Urinary bladder (tissue), 4 donors: ENCODE results near the gene SYK. TPM values are rescaled to one million over a fixed set of nuclear protein-coding genes. Genes with fewer than 3 reads are reported as not detected.

Source experiments
- DNase-seq: peaks from one replicate; pipeline ENCODE4 v3.0.0-alpha.2; 2015; ENCODE audit errors: extremely low spot score
- H3K27ac ChIP-seq: one replicate; pipeline ENCODE4 v1.5.1; 2013; ENCODE audit warnings: low read depth, mild to moderate bottlenecking, moderate library complexity
- H3K36me3 ChIP-seq: one replicate; pipeline ENCODE4 v1.6.1; 2013; ENCODE audit warnings: mild to moderate bottlenecking, moderate library complexity; ENCODE audit not compliant: insufficient read depth
- H3K4me1 ChIP-seq: one replicate; pipeline ENCODE4 v1.6.1; 2013; ENCODE audit warnings: mild to moderate bottlenecking, moderate library complexity; ENCODE audit not compliant: insufficient read depth
- H3K4me3 ChIP-seq: one replicate; pipeline ENCODE4 v1.5.1; 2013; ENCODE audit warnings: low read depth, low read length
- WGBS: extraction: QIAGEN DNeasy Blood & Tissue Kit; methylation state at CpG from one replicate; pipeline ENCODE4 v1.1.7; 2013; 5-methylcytosine and 5-hydroxymethylcytosine counted together
- polyA plus RNA-seq: library from polyadenylated mRNA; stranded (reverse); fragments of 200-250 nt; gene quantifications from one replicate; pipeline ENCODE4 v1.2.3, GENCODE V29; 2013
- total RNA-seq: library from RNA; depleted of rRNA; stranded (reverse); fragments of >200 nt; gene quantifications from one replicate; pipeline ENCODE4 v1.2.3, GENCODE V29; 2014
- donor health status: healthy with polysubstance abuse.
- donor health status: healthy.

SYK gene
- total and polyA plus RNA-seq, 2 donors: 5.7 to 12.1 TPM

DNA sequence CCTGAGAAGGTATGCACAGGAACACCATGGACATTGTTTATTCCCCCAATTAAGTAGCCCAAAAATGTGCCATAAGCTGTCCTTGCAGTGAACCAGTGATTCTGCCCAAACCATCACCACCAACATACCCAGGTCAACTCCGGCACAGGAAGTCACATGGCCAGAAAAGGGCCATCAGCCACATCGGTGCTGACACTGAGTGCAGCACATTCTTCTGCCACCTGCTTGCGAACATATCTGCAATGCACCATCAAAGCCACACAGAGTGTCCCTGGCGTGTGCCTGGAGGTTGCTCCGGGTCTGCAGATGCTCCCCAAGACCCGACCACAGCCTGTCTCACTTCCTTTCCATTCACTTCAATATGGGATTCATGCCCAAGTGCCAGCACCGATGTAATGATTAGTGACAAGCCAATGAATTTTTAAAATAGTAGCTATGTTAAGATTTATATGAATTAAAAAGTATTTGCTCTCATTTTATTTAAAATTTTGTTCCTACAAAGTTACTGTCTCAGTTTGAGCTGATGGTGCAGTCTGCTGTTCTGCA lies 37.6 kb downstream of the SYK start:
- no peaks in the 10 kb centered on the region for H3K4me1 ChIP-seq
- no peak for DNase-seq
- 81% methylated on average over 7 of the region's 7 CpGs for WGBS
- H3K4me3 ChIP-seq: no peak overlapping the region
- no peaks in the 10 kb centered on the region for H3K36me3 ChIP-seq
- H3K27ac ChIP-seq: no peak overlapping the region

DNA sequence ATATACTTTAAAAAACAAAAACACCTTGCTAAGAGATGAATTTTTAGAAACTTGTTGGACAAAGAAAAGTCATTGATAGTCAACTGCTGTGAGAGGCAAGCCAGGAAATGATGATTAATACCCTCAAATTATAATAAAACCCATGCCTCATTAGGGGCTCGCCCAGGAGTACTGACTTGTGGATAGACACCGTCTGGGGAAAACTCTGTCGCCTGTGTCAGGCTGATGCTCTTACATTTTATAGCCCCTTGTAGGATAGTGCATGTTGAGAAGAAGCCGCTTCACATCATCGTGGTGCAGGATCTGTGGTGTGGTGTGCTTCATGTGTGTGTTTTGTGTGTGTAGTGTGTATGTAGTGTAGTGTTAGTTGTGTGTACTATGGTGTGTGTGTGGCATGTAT lies 39.1 kb downstream of the SYK start:
- Histone ChIP-seq H3K27ac (no peak overlapping the region), H3K4me1 (no peaks in the 10 kb centered on the region), H3K36me3 (no peaks in the 10 kb centered on the region), H3K4me3 (no peak overlapping the region)
- no peak for DNase-seq
- 64% methylated on average over 5 of the region's 5 CpGs for WGBS

DNA sequence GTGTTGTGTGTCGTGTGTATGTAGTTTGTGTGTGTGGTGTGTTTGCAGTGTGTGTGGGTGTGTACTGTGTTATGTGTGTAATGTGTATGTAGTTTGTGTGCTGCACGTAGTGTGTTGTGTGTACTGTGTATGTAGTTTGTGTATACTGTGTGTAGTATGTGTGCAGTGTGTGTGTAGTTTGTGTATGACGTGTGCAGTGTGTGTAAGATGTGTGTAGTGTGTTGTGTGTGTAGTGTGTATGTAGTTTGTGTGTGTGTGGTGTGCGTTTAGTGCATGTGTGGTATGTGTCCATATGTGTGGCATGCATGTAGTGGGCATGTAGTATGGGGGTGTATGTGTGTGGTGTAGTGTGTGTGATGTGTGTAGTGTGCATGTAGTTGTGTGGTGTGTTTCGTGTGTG lies 39.6 kb downstream of the SYK start:
- Histone ChIP-seq H3K4me3 (no peak overlapping the region), H3K4me1 (no peaks in the 10 kb centered on the region), H3K27ac (no peak overlapping the region), H3K36me3 (no peaks in the 10 kb centered on the region)
- 93% methylated on average over 5 of the region's 5 CpGs for WGBS
- DNase-seq: no peak

DNA sequence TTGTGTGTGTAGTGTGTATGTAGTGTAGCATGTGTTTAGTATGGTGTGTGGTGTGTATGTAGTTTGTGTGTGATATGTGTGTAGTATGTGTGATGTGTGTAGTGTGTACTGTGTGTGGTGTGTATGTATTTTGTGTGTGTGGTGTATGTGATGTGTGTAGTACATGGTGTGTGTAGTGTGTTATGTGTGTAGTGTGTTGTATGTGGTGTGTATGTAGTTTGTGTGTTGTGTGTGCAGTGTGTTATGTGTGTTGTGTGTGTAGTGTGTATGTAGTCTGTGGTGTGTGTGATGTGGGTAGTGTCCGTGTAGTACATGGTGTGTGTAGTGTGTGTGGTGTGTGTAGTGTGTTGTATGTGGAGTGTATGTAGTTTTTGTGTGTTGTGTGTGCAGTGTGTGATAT lies 40.0 kb downstream of the SYK start:
- DNase-seq: no peak
- Histone ChIP-seq H3K27ac (no peak overlapping the region), H3K36me3 (no peaks in the 10 kb centered on the region), H3K4me3 (no peak overlapping the region), H3K4me1 (no peaks in the 10 kb centered on the region)
- WGBS: 96% methylated on average over 1 of the region's 1 CpG

DNA sequence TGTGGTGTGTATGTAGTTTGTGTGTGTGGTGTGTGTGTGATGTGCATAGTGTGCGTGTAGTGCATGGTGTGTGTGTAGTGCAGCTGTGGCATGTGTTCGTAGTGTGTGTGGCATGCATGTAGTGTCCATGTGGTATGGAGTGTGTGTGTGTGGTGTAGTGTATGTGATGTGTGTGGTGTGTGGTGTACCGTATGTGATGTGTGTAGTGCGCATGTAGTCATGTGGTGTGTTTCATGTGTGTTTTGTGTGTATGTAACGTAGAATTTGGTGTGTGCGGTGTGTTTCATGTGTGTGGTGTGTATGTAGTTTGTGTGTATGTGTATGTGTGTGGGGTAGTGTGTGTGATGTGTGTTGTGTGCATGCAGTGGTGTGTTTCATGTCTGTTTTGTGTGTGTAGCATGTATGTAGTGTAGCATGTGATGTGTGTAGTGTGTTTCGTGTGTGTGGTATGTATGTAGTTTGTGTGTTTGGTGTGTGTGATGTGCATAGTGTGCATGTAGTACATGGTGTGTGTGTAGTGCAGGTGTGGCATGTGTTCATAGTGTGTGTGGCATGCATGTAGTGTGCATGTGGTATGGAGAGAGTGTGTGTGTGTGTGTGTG lies 40.7 kb downstream of the SYK start:
- Histone ChIP-seq H3K4me1 (no peaks in the 10 kb centered on the region), H3K4me3 (no peak overlapping the region), H3K27ac (no peak overlapping the region), H3K36me3 (no peaks in the 10 kb centered on the region)
- no peak for DNase-seq
- 97% methylated on average over 7 of the region's 7 CpGs for WGBS

DNA sequence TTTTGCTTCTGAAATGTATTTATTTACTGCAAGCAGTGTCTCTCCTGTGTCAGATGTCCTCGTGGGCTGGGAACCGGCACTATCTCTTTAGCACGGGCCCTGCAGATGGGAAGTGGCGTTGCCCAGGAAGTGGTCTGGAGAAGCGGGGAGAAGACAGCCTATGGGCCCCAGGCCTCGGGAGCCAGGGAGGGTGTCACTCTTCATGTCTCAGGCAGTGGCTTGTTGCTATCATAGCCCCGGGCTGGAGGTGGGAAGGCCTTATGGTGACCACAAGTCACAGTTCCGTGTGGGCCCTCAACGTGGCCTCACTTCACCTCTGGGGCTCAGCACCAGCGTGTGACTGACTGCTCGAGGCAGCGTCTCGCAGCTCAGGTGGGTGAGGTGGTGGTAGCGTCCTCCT lies 41.4 kb downstream of the SYK start:
- no peak for DNase-seq
- Histone ChIP-seq H3K27ac (no peak overlapping the region), H3K4me1 (no peaks in the 10 kb centered on the region), H3K4me3 (no peak overlapping the region), H3K36me3 (no peaks in the 10 kb centered on the region)
- 83% methylated on average over 14 of the region's 14 CpGs for WGBS

DNA sequence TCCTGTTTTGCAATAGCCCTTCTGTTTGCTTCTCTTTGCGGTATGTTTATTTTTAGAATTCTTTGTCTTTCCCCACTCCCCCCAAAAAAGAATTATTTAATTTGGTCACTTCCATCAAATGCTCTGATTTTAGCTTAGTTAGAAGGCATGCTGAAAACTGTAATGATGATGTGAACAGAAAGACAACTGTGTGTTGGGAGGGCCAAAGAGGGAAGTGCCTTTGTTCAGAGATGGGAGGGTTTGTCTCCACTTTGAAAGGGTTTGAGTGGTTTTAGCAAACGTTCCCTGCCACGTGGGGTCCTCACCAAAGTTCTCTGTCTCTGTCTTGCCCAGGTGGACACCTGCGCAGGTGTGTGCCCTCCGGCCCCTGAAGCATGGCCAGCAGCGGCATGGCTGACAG lies 41.9 kb downstream of the SYK start:
- 83% methylated on average over 6 of the region's 6 CpGs for WGBS
- no peaks in the 10 kb centered on the region for H3K4me1 ChIP-seq

DNA sequence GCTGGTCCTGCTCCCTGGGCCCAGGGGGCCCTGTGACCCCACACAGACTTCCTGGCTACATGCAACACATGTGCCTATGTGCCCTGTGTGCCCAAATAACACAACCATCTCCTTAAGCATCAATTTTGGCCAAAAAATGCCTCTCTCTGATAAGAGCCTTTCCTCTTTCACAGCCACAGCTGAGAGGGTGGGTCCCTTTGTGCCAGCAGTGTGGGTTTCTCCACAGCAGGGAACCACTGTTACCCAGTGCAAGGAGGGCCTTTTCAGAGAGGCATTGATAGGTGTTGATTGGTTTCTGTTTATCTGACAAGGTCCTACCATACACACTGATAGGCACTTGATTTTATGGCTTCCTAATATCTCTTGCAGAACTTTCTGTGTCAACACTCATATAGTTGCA lies 42.7 kb downstream of the SYK start:
- DNase-seq: no peak
- H3K4me1 ChIP-seq: no peaks in the 10 kb centered on the region
- no peak overlapping the region for H3K27ac ChIP-seq
- H3K4me3 ChIP-seq: no peak overlapping the region
- H3K36me3 ChIP-seq: no peaks in the 10 kb centered on the region

More for the DNA sequence above, 41.9 kb downstream of the SYK start:
- no peak for DNase-seq
- Histone ChIP-seq H3K27ac (no peak overlapping the region), H3K4me3 (no peak overlapping the region), H3K36me3 (no peaks in the 10 kb centered on the region)

DNA sequence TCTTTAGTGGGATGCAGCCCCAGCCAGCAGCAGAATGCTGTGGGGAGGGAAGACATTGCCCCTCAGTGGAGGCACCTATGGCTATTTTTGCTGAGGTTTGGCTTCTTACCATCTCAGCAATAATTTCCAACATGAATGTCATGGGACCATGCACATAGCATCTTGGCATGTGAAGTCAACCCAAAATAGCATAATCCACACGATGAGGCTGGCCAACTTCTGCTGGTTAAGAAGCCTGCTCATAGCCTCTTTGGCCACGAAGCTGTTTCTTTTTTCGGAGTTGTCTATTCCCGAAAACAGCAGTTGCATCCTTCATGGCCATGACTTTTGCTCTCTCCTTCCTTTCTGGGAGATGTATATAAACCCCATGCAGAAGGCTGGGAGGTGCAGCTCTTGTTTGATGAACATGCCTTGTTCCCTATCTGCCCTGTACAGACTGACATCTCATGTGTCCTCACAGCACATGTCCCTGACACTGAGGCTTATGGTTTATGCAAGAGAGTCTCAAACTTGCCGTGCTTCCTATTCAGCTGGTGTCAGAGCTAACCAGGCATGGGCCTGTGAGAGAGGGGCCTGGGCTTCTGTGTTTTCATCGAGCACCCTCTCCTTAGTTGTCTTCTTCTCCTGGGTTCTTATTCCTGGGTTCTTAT lies 45.3 kb downstream of the SYK start:
- 79% methylated on average over 6 of the region's 6 CpGs for WGBS
- Histone ChIP-seq H3K36me3 (no peaks in the 10 kb centered on the region), H3K27ac (no peak overlapping the region), H3K4me1 (no peaks in the 10 kb centered on the region), H3K4me3 (no peak overlapping the region)
- DNase-seq: no peak

DNA sequence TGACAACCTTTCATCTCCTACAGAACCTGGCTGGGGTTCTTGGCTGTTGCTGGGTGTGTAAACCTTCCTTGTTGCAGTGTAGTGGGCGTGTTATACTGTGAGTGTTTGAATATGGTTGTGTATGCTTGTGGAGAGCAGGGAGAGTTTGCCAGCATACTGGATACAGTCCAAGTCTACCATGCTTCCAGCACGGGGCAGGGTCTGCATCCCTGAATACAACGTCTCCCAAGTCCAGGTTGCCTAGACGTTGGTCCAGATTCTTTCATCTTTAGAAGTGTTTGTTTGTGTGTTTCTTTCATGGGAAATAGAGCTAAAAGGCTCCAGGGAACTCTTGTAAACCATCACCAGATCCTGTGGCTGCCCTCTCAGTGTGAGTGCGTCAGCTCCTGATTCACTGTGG lies 46.4 kb downstream of the SYK start:
- Histone ChIP-seq H3K36me3 (no peaks in the 10 kb centered on the region), H3K27ac (no peak overlapping the region), H3K4me3 (no peak overlapping the region), H3K4me1 (no peaks in the 10 kb centered on the region)
- DNase-seq: no peak
- 65% methylated on average over 5 of the region's 5 CpGs for WGBS

DNA sequence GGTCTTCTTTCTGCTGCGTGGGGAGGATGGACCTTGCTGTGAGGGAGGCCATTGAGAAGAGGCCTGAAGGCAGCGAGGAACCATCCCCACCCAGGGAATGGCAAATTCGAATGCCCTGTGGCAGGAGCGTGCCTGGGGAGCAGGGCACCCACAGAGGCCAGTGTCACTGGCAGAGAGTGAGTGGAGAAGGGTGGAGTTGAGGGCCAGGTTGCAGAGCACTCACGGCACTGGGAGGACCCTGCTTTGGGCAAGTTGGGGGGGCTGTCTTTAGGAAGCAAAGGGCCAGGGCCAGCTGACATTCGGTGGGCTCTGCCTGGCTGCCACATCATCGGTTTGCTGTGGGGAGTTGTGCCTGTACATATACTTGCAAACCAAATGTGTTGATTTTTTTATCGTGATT lies 47.2 kb downstream of the SYK start:
- 92% methylated on average over 8 of the region's 8 CpGs for WGBS
- H3K36me3 ChIP-seq: no peaks in the 10 kb centered on the region

DNA sequence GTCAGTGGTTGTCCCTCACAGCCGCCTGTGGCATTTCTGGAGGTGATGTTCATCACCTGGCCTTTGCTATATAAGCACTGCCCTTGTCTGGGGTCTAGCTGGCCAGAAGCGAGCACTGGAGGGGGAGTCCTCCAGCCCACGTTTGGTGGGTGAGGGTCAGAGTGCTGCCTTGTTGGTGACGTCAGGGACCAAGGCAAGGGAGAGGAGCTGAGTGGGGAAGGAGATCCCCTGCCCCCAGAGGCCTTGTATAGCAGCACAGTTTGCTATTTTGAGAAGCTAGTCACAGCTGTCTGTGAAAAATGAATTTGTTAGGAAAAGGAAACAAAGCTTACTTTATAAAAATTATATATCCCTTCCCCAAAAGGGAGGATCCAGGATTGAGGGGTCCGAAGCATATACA lies 49.8 kb downstream of the SYK start:
- WGBS: 74% methylated on average over 5 of the region's 5 CpGs
- no peaks in the 10 kb centered on the region for H3K4me1 ChIP-seq
- H3K27ac ChIP-seq: no peak overlapping the region
- H3K36me3 ChIP-seq: no peaks in the 10 kb centered on the region
- no peak for DNase-seq
- no peak overlapping the region for H3K4me3 ChIP-seq

More for the DNA sequence above, 47.2 kb downstream of the SYK start:
- H3K4me3 ChIP-seq: no peak overlapping the region
- DNase-seq: no peak
- H3K27ac ChIP-seq: no peak overlapping the region
- no peaks in the 10 kb centered on the region for H3K4me1 ChIP-seq

DNA sequence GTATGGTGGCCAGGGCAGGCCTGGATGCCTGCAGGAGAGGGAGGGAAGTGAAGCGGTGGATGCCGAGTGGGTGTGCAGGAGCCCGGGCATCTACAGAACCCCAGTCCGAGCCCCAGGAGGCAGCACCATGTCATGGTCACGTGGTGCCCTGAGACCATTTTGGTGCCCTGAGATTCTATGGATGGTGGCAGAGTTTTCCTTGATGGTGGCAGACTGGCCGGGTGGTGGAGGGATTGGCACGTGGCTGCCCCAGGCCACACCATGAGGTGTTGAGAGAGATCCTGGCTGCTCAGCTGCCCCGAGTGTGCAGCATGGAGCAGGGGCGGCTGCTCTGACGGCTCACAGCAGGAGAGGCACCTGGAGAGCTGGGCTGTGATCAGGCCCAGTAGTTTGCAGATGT lies 52.3 kb downstream of the SYK start:
- no peak for DNase-seq
- no peaks in the 10 kb centered on the region for H3K4me1 ChIP-seq
- no peaks in the 10 kb centered on the region for H3K36me3 ChIP-seq
- WGBS: 90% methylated on average over 10 of the region's 10 CpGs
- H3K4me3 ChIP-seq: no peak overlapping the region
- H3K27ac ChIP-seq: no peak overlapping the region

DNA sequence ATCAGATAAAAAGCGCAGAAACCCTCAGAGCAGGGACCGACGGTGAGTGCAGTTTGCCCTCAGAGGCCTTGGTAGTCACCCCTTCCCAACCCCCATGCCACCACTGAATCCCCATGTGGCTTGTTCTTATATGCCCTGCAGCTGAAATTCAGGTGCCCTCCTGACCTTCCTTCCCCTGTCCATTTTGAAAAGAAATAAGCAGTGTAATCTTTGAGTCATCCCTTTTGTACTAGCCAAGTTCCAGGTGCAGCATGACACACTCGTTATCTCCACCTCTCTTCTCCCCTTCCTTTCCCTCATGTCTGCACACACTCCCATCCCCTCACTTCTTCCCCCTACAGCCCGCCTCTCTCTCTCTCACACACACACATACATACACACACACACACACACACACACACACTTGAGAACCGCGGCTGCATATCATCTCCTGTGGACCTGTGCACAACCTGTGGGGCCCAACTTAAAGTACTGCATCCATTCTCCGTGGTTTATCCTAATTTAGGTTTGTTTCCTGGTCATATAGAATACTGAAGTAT lies 53.1 kb downstream of the SYK start:
- no peaks in the 10 kb centered on the region for H3K36me3 ChIP-seq
- H3K4me3 ChIP-seq: no peak overlapping the region
- 60% methylated on average over 8 of the region's 8 CpGs for WGBS
- no peak overlapping the region for H3K27ac ChIP-seq
- DNase-seq: no peak
- H3K4me1 ChIP-seq: no peaks in the 10 kb centered on the region
